Liver (tissue), 9 donors: ENCODE results near the gene ABTB2. TPM values are rescaled to one million over a fixed set of nuclear protein-coding genes. Genes with fewer than 3 reads are reported as not detected.

Experiments used
- DNase-seq: peaks from one replicate; pipeline ENCODE4 v3.0.0-alpha.2; 2017; ENCODE audit warnings: low spot score
- H3K27ac ChIP-seq, 2 donors: one replicate each; pipeline ENCODE4 v1.7.0; 2013; ENCODE audit warnings: inconsistent platforms in 2 of 2, low read length in 2 of 2, control low read depth in 1 of 2, low read depth in 1 of 2, mild to moderate bottlenecking in 1 of 2
- H3K27me3 ChIP-seq, 4 donors: one replicate each; pipeline versions ENCODE4 v1.6.1 to v1.7.0; 2013; ENCODE audit warnings: low read length in 3 of 4, inconsistent platforms in 1 of 4, mild to moderate bottlenecking in 1 of 4, moderate library complexity in 1 of 4; ENCODE audit not compliant: control insufficient read depth in 4 of 4, insufficient read depth in 4 of 4
- H3K36me3 ChIP-seq, 4 donors: one replicate each; pipeline versions ENCODE4 v1.6.1 to v1.7.0; 2013; ENCODE audit warnings: low read length in 3 of 4, mild to moderate bottlenecking in 3 of 4, low read depth in 1 of 4, moderate library complexity in 1 of 4; ENCODE audit not compliant: control insufficient read depth in 4 of 4, insufficient read depth in 3 of 4
- H3K4me1 ChIP-seq, 4 donors: one replicate each; pipeline versions ENCODE4 v1.6.1 to v1.7.0; 2013; ENCODE audit warnings: low read length in 3 of 4, mild to moderate bottlenecking in 3 of 4, moderate library complexity in 1 of 4; ENCODE audit not compliant: control insufficient read depth in 4 of 4, insufficient read depth in 4 of 4
- H3K4me3 ChIP-seq, 3 donors: one replicate each; pipeline versions ENCODE4 v1.6.1 to v1.7.0; 2013; ENCODE audit warnings: low read length in 3 of 3, control low read depth in 1 of 3, low read depth in 1 of 3, mild to moderate bottlenecking in 1 of 3
- H3K9ac ChIP-seq, 2 donors: one replicate each; pipeline ENCODE4 v1.7.0; 2013; ENCODE audit warnings: low read length in 2 of 2, mild to moderate bottlenecking in 2 of 2, moderate library complexity in 2 of 2, control low read depth in 1 of 2, low read depth in 1 of 2
- H3K9me3 ChIP-seq, 4 donors: one replicate each; pipeline versions ENCODE4 v1.6.1 to v1.7.0; 2013; ENCODE audit warnings: low read length in 3 of 4; ENCODE audit not compliant: control insufficient read depth in 4 of 4
- FOXA1 ChIP-seq: IDR thresholded peaks from 2 replicates; pipeline ENCODE4 v1.6.1; 2016; ENCODE audit warnings: antibody characterized with exemption
- FOXA2 ChIP-seq: IDR thresholded peaks from 2 replicates; pipeline ENCODE4 v1.6.1; 2016; ENCODE audit warnings: antibody characterized with exemption
- GABPA ChIP-seq, 2 donors: IDR thresholded peaks in 1 of 2; conservative IDR thresholded peaks in 1 of 2; 2 replicates each; pipeline ENCODE4 v1.6.1; 2016; ENCODE audit warnings: antibody characterized with exemption in 2 of 2, mild to moderate bottlenecking in 1 of 2, moderate library complexity in 1 of 2
- HNF4A ChIP-seq, 2 donors: conservative IDR thresholded peaks; 2 replicates each; pipeline ENCODE4 v1.6.1; 2016; ENCODE audit warnings: antibody characterized with exemption in 2 of 2, mild to moderate bottlenecking in 2 of 2
- HNF4G ChIP-seq: IDR thresholded peaks from 2 replicates; pipeline ENCODE4 v1.6.1; 2016; ENCODE audit warnings: antibody characterized with exemption
- JUND ChIP-seq, 2 donors: IDR thresholded peaks; 2 replicates each; pipeline ENCODE4 v1.6.1; 2016; ENCODE audit warnings: antibody characterized with exemption in 2 of 2
- RAD21 ChIP-seq, 2 donors: IDR thresholded peaks; 2 replicates each; pipeline ENCODE4 v1.6.1; 2016; ENCODE audit warnings: antibody characterized with exemption in 2 of 2, mild to moderate bottlenecking in 2 of 2
- RXRA ChIP-seq, 2 donors: IDR thresholded peaks; 2 replicates each; pipeline ENCODE4 v1.6.1; 2017 to 2018; ENCODE audit warnings: antibody characterized with exemption in 2 of 2, mild to moderate bottlenecking in 1 of 2
- SP1 ChIP-seq: IDR thresholded peaks from 2 replicates; pipeline ENCODE4 v1.6.1; 2018; ENCODE audit warnings: antibody characterized with exemption, mild to moderate bottlenecking
- TAF1 ChIP-seq: conservative IDR thresholded peaks from 2 replicates; pipeline ENCODE4 v1.6.1; 2016; ENCODE audit warnings: antibody characterized with exemption, mild to moderate bottlenecking
- YY1 ChIP-seq: IDR thresholded peaks from 2 replicates; pipeline ENCODE4 v1.6.1; 2016; ENCODE audit warnings: antibody characterized with exemption, mild to moderate bottlenecking
- WGBS: extraction: QIAGEN DNeasy Blood & Tissue Kit; methylation state at CpG from one replicate; pipeline ENCODE4 v1.1.7; 2013; 5-methylcytosine and 5-hydroxymethylcytosine counted together
- polyA plus RNA-seq, 2 donors: library from polyadenylated mRNA; stranded (reverse) in 1 of 2; unstranded in 1 of 2; fragments of 200-250 nt in 1 of 2; fragments of >200 nt in 1 of 2; fragmentation: Nextera tagmentation in 1 of 2; extraction: Ambion mirVana in 1 of 2; gene quantifications; one replicate each; pipeline versions ENCODE4 v1.2.1 to v1.2.3, GENCODE V29; 2013 to 2015
- total RNA-seq, 2 donors: library from RNA; depleted of rRNA; stranded (reverse); fragments of >200 nt; gene quantifications; one replicate each; pipeline ENCODE4 v1.2.3, GENCODE V29; 2014
- TF ChIP-seq, protein P1 (sequence below): IDR thresholded peaks from 2 replicates; pipeline ENCODE4 v1.6.1; 2016; ENCODE audit warnings: antibody characterized with exemption, mild to moderate bottlenecking
- TF ChIP-seq, protein P2 (sequence below): IDR thresholded peaks from 2 replicates; pipeline ENCODE4 v1.6.1; 2016; ENCODE audit warnings: antibody characterized with exemption
- TF ChIP-seq, protein P3 (sequence below): fragments of 150-350 bp; IDR thresholded peaks from 2 replicates; pipeline ENCODE4 v1.5.1; 2017; ENCODE audit warnings: improper control_type of control experiment, low read depth, low read length; ENCODE audit not compliant: missing input control
- TF ChIP-seq, protein P4 (sequence below): IDR thresholded peaks from 2 replicates; pipeline ENCODE4 v1.6.1; 2016; ENCODE audit warnings: antibody characterized with exemption
- TF ChIP-seq, protein P5 (sequence below): IDR thresholded peaks from 2 replicates; pipeline ENCODE4 v1.6.1; 2016; ENCODE audit warnings: antibody characterized with exemption
- donor health status: healthy.
- donor health status: healthy.
- donor health status: healthy.
- donor health status: healthy.
- donor health status: healthy.

ABTB2 gene
- total and polyA plus RNA-seq, 4 donors, result 2.4 to 8.9 (median 6.1) TPM

DNA sequence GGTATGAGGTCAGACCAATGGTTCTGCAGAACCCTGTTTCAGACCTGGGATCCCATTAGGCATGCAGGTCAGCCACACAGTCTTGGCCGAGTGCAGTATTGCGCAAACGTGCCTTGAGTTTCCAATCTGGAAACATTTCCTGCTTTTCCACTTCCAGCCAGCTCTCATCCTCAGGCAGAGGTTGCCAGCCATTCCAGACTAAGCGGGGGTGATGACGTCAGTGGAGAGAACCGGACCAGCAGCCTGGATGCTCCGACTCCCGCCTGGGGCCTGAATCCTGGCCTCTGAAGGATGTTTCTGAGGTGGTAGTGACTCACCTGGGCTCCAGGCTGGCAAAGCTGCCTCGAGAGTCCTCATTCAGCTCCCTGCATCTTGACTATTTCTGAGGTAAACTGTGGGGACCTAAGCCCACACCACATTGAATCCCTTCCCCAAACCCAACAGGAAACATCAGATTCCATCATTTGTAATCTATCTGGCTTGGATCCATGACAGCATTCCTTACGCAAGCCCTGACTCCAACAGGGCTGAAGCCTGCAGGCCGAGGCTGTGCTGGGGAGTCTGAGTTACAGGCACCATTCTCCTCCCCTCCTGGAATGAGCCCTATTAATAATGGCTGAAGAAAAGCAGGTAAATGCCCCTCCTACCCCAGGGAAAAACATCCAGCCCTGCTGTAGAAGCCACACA is 83.0 kb downstream of the ABTB2 start:
- Histone ChIP-seq H3K4me1 (peaks cover 3 to 17% (median 8%) of the 10 kb centered on the region in 4 donors), H3K36me3 (no peaks in the 10 kb centered on the region), H3K9ac (no peak overlapping the region), H3K9me3 (no peaks in the 10 kb centered on the region), H3K27me3 (no peaks in the 10 kb centered on the region), H3K4me3 (no peak overlapping the region), H3K27ac (no peak overlapping the region)
- no peak for DNase-seq
- TF ChIP-seq, protein P1, sequence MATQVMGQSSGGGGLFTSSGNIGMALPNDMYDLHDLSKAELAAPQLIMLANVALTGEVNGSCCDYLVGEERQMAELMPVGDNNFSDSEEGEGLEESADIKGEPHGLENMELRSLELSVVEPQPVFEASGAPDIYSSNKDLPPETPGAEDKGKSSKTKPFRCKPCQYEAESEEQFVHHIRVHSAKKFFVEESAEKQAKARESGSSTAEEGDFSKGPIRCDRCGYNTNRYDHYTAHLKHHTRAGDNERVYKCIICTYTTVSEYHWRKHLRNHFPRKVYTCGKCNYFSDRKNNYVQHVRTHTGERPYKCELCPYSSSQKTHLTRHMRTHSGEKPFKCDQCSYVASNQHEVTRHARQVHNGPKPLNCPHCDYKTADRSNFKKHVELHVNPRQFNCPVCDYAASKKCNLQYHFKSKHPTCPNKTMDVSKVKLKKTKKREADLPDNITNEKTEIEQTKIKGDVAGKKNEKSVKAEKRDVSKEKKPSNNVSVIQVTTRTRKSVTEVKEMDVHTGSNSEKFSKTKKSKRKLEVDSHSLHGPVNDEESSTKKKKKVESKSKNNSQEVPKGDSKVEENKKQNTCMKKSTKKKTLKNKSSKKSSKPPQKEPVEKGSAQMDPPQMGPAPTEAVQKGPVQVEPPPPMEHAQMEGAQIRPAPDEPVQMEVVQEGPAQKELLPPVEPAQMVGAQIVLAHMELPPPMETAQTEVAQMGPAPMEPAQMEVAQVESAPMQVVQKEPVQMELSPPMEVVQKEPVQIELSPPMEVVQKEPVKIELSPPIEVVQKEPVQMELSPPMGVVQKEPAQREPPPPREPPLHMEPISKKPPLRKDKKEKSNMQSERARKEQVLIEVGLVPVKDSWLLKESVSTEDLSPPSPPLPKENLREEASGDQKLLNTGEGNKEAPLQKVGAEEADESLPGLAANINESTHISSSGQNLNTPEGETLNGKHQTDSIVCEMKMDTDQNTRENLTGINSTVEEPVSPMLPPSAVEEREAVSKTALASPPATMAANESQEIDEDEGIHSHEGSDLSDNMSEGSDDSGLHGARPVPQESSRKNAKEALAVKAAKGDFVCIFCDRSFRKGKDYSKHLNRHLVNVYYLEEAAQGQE, result peak; percentile 18
- TF ChIP-seq SP1 (peak; percentile 16), GABPA (IDR thresholded peaks at IDR 0.05 in 1 of 2, conservative IDR thresholded peaks at IDR 0.05 in 1 of 2) (no peak), JUND (IDR thresholded peaks at IDR 0.05) (peak in 1 of 2 donors; percentile 34), RXRA (IDR thresholded peaks at IDR 0.05) (peak in 1 of 2 donors; percentile 12), RAD21 (IDR thresholded peaks at IDR 0.05) (peak; percentile 7 to 11), HNF4A (conservative IDR thresholded peaks at IDR 0.05) (peak in 1 of 2 donors; percentile 8)
- TF ChIP-seq, protein P2, sequence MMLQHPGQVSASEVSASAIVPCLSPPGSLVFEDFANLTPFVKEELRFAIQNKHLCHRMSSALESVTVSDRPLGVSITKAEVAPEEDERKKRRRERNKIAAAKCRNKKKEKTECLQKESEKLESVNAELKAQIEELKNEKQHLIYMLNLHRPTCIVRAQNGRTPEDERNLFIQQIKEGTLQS, result no peak
- 57% methylated on average over 11 of the region's 11 CpGs for WGBS

DNA sequence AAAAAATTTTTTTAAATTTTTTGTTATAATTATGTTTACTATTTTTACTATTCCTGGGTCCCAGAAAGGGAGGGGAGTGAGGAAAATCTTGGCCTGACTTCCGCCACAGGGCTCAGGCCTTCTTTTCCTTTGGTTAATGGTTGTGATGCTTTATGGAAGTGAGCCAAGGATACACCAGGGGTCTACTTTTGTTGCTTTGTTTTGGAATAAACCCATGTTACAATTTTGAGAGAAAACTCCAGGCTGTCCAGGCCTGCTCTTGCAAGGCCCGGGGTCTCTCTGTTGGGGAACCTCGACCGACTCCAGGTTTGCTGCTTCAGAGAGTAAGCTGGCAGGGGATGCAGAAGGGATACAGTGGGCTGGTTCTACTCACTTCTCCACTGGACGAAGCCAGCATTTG is 84.7 kb downstream of the ABTB2 start:
- no peak for DNase-seq
- TF ChIP-seq YY1 (no peak), FOXA2 (no peak), RAD21 (IDR thresholded peaks at IDR 0.05) (no peak), HNF4G (no peak), TAF1 (no peak), GABPA (IDR thresholded peaks at IDR 0.05 in 1 of 2, conservative IDR thresholded peaks at IDR 0.05 in 1 of 2) (no peak), HNF4A (conservative IDR thresholded peaks at IDR 0.05) (no peak), FOXA1 (no peak)
- TF ChIP-seq, protein P3, sequence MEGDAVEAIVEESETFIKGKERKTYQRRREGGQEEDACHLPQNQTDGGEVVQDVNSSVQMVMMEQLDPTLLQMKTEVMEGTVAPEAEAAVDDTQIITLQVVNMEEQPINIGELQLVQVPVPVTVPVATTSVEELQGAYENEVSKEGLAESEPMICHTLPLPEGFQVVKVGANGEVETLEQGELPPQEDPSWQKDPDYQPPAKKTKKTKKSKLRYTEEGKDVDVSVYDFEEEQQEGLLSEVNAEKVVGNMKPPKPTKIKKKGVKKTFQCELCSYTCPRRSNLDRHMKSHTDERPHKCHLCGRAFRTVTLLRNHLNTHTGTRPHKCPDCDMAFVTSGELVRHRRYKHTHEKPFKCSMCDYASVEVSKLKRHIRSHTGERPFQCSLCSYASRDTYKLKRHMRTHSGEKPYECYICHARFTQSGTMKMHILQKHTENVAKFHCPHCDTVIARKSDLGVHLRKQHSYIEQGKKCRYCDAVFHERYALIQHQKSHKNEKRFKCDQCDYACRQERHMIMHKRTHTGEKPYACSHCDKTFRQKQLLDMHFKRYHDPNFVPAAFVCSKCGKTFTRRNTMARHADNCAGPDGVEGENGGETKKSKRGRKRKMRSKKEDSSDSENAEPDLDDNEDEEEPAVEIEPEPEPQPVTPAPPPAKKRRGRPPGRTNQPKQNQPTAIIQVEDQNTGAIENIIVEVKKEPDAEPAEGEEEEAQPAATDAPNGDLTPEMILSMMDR, result no peak
- TF ChIP-seq, protein P4, sequence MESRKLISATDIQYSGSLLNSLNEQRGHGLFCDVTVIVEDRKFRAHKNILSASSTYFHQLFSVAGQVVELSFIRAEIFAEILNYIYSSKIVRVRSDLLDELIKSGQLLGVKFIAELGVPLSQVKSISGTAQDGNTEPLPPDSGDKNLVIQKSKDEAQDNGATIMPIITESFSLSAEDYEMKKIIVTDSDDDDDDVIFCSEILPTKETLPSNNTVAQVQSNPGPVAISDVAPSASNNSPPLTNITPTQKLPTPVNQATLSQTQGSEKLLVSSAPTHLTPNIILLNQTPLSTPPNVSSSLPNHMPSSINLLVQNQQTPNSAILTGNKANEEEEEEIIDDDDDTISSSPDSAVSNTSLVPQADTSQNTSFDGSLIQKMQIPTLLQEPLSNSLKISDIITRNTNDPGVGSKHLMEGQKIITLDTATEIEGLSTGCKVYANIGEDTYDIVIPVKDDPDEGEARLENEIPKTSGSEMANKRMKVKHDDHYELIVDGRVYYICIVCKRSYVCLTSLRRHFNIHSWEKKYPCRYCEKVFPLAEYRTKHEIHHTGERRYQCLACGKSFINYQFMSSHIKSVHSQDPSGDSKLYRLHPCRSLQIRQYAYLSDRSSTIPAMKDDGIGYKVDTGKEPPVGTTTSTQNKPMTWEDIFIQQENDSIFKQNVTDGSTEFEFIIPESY, result no peak
- TF ChIP-seq, protein P5, sequence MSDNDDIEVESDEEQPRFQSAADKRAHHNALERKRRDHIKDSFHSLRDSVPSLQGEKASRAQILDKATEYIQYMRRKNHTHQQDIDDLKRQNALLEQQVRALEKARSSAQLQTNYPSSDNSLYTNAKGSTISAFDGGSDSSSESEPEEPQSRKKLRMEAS, result no peak
- TF ChIP-seq, protein P1, result no peak
- TF ChIP-seq, protein P2, result no peak
- Histone ChIP-seq H3K36me3 (no peaks in the 10 kb centered on the region), H3K9me3 (no peaks in the 10 kb centered on the region), H3K4me3 (no peak overlapping the region), H3K27me3 (no peaks in the 10 kb centered on the region), H3K9ac (no peak overlapping the region), H3K4me1 (peaks cover 0 to 4% (median 0%) of the 10 kb centered on the region in 4 donors), H3K27ac (no peak overlapping the region)
- 95% methylated on average over 5 of the region's 5 CpGs for WGBS
